Measurements from ENCODE around the gene CFAP97.

DNA sequence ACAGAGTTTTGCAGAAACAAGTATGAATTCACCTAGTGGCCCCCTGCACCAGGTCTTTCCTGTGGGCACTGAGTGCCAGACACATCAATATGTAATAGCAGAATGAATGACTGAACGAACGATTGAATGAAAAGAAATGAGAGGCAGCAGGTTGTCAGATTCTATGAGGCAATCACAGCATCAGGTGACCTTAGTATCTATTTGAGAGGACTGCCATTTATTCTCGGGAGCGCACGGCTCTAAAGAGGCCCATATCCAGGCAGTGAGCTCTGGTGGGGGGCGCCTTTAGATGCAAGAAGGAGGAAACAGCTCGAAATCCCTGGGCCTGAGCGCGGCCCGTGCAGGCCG, 61.3 kb downstream of the CFAP97 start:
- TF ChIP-seq POLR2AphosphoS5 (IDR thresholded peaks at IDR 0.05; ENCODE audit: borderline replicate concordance, low read depth, low read length) (no peak), EZH2 (IDR thresholded peaks at IDR 0.05) (no peak), FOXP2 (optimal IDR thresholded peaks at IDR 0.05; ENCODE audit: control extremely low read depth, extremely low read length, insufficient read depth) (no peak)
